Activated CD8-positive, alpha-beta memory T cell treated with anti-CD3 and anti-CD28 coated beads, Interleukin-2, amount 50 U/mL, for 1 hour (primary cell): Measurements from ENCODE around the gene TRAF5.
"Not testable (repeated sequence)": the region's sequence is repeated elsewhere in the genome, so short reads cannot be mapped to it uniquely, and the experiment has no call there.

ENCODE experiments used
- DNase-seq: peaks from one replicate; pipeline ENCODE4 v3.0.0-alpha.2; 2020; ENCODE audit errors: extremely low read depth

TRAF5 gene

DNA sequence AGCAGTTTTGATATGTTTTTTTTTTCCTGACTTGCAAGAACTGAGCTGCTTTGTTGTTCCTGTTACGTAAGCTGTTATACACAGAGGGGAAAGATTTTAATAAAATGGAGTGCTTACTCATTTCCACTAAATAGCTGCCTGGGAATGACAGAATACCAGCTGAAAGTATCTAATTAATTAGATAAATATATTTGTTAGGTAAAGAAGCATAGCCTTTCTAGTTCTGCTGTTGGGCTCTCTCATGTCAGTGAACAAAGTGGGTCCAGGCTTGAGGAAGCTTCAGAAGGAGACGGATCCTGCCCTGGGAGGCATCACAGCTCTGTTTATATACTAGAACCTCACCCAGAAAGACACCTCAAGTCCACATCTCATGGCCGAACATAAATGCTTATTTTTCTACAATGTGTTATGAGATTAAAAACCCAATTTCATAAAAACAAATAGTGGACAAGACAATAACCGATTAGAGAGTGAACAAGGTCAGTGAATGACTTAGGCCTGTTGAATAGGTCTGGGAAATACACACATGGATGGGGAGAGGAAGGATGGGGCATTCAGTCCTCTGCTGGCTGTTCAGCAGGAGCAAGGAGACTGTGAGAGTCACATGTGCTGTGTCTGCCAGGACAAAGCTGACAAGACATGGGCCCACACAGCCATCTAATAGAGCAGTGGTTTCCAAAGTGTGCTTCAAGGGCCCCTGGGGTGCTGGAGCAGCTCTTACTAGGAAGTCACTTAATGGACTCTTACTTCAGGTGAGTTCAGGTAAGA is 20.6 kb downstream of the TRAF5 start:
- no peak for DNase-seq

DNA sequence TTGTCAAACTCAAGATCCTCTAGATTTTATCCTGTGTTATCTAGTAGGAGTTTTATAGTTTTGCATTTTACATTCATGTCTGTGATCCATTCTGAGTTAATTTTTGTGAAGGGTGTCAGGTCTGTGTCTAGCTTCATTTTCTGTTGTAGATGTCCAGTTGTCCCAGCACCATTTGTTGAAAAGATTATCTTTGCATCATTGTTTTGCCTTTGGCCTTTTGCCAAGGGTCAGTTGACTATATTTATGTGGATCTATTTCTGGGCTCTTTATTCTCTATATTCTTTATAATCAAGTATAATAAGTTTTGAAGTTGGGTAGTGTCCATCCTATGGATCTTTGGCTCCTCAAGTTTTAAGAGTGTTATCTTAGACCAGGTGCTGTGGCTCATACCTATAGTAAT is 21.9 kb downstream of the TRAF5 start:
- no peak for DNase-seq

DNA sequence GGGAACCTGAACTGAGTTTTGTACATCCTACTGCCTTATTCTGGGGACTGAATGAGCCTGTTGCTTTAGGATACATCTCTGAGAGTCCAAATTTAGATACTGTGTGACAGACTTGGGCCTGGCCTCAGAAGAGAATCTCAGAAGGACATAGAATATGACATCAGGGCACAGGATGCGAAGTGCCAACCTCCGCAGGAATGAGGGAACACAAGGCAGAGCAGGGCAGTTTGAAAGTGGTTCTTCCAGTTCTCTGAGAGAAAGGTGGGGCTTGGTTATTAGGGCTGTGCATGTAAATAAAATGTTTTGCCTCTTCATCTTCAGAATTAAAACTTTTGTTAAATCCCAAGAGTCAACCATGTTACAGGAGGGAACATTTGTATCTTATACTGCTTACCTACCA is 23.1 kb downstream of the TRAF5 start:
- DNase-seq: no peak

DNA sequence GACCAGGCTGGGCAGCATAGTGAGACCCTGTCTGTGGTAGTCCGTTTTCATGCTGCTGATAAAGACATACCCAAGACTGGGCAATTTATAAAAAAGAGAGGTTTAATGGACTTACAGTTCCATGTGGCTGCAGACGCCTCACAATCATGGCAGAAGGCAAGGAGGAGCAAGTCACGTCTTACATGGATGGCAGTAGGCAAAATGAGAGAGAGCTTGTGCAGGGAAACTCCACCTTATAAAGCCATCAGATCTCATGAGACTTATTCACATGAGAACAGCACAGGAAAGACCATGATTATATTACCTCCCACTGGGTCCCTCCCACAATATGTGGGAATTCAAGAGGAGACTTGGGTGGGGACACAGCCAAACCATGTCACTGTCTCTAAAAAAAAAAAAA is 25.4 kb downstream of the TRAF5 start:
- DNase-seq: not testable (repeated sequence)

DNA sequence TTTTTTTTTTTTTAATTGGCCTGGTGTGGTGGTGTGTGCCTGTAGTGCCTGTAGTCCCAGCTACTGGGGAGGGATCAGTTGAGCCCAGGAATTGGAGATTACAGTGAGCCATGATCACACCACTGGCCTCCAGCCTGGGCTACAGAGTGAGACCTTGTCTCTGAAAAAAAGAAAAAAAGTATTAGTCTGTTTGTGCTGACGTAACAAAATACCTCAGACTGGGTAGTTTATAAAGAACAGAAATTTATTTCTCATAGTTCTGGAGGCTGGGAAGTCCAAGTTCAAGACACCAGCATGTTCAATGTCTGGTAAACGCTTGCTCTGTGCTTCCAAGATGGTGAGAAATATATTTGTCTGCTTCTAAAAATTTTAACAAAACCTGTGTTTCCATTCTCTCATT is 25.8 kb downstream of the TRAF5 start:
- no peak for DNase-seq

DNA sequence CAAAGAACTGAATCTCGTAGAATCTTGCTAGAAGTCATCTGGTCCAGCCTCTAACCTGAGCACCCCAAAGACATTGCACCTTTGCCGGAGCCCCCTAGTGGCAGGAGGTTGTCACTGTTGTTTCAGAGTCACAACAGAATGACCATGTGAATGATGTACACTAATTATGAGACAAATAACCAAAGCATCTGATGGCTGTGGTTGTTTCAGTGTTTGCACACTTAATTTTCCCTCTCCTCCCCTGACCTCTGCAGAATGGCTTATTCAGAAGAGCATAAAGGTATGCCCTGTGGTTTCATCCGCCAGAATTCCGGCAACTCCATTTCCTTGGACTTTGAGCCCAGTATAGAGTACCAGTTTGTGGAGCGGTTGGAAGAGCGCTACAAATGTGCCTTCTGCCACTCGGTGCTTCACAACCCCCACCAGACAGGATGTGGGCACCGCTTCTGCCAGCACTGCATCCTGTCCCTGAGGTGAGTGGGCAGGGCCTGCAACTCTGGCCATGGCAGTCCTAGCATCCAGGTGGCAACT is 26.4 kb downstream of the TRAF5 start:
- no peak for DNase-seq

DNA sequence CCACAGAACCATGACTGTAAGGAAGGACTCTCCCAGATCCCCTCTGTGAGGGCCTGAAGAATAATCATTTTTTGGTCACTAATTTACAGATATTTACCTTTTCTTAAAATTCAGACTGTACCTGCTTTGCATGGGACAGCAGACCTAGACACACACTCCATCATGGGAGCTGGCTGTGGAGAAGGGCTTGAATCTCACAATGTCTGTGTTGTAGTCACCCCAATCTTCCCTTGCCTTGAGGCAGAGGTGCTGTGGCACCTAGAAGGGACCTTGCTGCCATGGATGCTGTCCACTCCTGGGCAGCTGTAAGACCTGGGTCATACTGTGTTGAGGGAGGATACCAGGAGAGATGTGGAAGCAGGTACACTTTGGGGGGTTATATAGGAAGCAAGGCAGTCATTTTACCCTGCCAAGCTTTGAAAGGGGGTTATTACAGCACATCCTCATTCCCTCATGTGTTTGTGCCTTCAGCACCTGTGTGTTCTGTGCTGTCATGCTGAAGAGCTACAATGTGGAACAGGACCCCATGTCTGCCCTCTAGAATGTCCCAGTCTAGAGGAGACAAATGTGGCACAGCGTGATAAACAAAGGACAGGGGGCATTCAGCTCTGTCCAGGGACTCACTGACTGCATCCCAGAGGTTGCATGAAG is 27.1 kb downstream of the TRAF5 start:
- no peak for DNase-seq

DNA sequence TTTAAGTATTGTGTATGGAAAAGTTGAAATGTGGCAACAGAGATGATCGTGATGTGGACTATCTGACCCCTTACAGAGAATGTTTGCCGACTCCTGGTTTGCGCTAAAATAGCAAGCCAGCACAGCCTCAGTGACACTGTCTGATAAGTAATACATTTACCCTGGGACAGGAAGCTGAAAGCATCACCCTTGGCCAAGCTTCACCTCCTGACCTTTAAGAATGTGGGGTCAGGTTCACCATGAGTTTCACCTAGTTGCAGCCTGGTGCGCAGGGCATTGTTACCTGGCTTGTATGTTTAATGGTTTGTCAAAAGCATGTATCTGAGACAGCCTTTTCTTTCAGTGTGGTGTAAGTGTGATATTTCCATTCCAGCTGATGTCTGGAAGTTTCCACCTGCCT is 29.2 kb downstream of the TRAF5 start:
- DNase-seq: no peak

DNA sequence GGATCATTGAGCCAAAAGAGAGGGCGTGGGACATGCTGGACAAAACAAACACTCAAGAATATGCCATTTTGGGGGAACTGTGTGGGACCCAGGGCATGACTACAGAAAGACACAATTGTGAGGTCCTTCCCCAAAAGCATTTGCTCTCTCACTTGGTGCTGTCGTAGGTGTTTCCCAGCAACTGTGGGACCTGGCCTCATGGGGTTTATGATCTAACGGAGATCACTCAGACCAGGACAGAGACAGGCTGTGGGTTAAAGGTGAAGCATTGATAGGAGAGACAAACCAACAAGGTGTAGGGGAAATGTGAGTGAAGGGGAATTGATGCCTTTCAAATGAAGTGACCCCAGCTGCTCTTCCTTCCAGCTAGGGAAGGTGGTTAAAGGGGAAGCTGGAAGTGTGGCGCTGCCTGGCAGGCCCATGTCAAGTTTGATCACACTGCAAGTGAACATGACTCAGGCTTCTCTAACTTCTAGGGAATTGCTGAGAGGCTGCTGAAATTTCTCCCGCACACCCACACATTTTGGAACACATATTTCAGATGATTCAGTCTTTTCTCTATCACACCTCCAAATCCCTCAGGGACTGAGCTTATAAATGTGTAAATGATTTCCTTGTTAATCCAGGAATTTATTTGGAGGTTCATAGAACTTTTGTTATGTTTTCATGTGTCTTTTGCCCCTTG is 30.2 kb downstream of the TRAF5 start:
- DNase-seq: no peak

DNA sequence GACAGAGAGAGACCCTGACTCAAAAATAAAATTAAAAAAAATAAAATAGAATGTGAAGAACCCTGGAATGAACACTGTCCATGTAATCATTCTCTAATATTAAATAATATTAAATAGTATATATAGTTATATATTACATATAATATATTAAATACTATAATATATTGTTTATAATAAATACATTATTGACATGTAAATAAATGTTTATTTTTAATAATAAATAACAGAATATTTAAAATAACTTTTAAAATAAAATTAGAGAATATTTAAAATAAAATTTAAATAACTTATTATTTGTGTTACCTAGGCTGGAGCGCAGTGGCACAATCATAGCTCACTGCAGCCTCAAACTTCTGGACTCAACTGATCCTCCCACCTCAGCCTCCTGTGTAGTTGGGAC is 32.1 kb downstream of the TRAF5 start:
- no peak for DNase-seq

DNA sequence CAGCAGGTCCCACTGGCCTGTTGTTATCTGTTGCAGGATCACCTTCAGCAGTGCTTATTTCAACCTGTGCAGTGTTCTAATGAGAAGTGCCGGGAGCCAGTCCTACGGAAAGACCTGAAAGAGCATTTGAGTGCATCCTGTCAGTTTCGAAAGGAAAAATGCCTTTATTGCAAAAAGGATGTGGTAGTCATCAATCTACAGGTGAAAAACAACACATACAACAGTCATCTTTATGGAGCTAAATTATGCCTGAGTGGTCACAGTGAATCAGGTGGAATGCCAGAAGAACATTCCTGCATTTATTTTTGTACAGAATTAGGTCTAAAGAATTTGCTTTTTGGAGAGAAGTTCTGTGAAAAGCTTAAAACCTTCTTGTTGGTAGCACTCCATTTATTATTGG is 33.2 kb downstream of the TRAF5 start:
- DNase-seq: no peak

DNA sequence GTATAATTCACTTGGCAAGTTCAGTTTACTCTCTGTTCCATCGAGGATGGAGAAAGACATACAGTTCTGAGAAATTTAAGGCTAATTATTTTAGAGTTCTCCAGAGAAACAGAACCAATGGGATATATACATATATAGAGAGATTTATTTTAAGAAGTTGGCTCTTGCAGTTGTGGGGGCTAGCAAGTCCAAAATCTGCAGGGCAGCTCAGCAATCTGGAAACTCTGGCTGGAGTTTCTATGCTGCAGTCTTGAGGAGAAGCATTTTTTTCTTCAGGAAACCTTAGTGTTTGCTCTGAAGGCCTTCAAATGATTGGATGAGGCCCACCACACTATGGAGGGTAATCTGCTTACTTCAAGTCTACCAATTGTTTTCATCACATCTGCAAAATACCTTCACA is 34.6 kb downstream of the TRAF5 start:
- no peak for DNase-seq

DNA sequence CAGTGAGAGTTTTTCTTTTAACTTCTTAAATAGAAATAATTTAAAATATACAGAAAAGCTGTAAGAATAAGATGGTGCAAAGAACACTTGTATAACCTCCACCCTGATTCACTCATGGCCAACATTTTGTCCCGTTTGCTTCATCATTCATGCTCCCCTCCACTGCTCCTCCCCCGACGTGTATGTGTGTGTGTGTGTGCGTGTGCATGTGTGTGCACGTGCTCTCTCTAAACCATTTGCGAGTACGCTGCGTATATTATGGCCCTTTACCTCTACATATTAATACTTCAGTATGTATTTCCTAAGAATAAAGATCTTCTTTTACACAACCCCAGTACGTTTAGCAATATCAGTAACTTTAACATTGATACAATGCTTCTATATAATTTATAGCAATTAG is 43.0 kb downstream of the TRAF5 start:
- DNase-seq: no peak

DNA sequence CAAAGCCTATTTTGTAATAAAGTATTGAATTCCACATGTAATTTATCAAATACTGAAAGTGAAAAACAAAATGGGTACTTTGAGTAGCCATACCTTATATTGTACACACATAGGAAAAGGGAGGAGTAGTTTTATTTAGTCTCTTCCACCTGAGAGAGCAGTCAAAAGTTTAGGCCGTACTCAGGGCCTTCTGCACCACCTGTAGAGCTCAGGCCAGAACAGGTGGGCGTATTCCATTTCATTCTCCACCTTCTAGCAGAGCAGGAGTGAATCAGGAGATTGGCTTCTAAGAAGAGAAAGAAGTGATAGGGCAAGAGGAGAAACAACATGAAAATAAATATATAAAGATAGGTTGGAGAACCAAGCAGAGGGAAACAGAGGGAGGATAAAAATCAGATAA is 44.0 kb downstream of the TRAF5 start:
- DNase-seq: no peak

DNA sequence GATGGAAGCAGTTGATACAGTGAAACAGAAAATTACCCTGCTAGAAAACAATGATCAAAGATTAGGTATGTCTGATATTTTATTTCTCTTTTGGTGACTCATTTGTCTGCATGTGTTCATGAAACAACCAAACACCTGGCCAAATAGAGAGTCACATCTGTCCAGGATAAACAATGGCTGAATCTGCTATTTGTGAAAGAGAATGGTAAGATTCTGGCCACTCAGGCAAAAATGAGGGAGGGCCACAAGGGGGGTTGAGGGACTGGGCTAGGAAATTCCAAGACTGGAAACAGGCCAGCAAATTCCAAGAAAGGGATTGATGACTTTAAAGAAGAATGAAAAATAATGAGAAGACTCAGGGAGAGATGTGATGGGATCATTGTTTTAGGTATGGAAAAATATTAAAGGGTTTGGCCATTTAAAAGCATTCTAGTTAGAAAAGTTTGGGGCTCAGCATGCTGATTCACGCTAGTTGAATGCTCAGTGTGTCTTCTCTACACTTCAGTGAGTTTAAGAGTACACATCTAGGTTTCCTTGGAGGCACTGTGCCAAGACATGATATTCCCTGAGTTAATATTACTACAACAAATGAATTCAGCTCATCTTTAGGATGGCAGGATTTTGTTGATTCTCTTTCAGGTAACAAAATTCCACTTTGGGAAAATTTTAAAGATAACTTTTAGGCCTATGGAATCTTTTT is 44.9 kb downstream of the TRAF5 start:
- DNase-seq: no peak

DNA sequence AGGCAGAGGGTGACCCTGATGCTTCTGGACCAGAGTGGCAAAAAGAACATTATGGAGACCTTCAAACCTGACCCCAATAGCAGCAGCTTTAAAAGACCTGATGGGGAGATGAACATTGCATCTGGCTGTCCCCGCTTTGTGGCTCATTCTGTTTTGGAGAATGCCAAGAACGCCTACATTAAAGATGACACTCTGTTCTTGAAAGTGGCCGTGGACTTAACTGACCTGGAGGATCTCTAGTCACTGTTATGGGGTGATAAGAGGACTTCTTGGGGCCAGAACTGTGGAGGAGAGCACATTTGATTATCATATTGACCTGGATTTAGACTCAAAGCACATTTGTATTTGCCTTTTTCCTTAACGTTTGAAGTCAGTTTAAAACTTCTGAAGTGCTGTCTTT is 45.8 kb downstream of the TRAF5 start:
- DNase-seq: no peak

DNA sequence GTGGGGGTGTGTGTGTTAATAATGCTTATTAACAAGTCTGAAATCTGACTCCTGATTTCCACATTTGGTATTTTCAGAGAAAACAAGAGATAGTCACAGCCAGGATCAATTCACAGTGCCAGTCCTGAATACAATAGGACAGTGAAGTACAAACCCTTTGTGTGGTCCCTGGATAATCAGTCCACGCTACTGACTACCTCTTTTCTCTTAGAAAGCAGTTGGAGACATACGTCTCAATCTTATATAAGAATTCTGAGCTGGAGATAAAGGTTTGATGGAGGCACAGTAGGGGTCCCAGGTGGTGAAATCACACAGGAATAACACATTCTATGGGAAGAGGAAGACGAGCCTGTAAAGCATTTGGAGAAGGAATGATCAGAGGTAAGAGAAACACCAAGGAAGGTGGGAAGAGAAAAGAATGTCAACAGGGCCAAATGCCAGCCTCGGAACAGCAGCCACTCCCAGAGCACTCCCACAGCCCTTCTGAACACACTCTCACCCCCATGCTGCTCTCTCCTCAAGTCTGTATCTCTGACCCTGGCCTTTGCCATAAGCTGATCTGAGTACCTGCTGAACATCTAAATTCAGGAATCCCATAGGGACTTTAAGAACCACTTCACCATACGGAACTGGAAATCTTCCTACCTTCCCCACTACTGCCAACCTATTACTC is 48.6 kb downstream of the TRAF5 start:
- no peak for DNase-seq

DNA sequence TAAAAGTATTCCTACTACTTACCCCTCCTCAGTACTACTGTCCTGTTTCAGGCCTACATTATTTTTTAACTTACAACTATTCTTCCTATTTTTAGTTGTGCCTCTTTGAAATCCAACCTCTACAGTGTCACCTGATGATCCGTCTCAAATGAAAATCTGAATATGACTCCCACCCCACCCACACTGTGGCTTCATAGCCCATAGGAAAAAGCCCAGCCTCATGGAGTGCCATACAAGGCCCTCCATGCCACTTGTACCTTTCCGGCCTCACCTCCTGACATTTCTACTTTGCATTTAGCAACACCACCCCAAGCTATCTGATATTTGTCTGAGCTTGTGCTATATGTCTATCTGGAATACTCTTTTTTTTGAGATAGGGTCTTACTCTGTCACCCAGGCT is 49.3 kb downstream of the TRAF5 start:
- no peak for DNase-seq

DNA sequence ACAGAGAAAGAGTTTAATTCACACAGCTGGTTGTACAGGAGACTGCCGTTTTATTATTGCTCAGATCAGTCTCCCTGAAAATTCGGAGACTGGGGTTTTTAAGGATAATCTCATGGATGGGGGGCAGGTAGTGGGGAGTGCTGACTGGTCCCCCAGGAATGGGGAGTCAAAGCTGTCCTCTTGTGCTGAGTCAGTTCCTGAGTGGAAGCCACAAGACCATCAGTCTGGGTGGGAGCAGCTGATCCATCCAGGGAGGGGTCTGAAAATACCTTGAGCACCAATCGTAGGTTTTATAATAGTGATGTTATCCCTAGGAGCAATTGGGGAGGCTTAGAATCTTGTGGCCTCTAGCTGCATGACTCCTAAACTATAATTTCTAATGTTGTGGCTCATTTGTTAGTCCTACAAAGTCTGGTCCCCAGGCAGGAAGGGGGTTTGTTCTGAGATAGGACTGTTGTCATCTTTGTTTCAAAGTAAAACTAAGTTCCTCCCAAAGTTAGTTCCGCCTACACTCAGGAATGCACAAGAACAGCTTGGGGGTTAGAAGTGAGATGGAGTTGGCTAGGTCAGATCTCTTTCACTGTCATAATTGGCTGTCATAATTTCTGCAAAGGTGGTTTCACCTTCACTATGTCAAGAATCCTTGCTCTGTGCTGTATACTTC is 50.3 kb downstream of the TRAF5 start:
- DNase-seq: no peak

DNA sequence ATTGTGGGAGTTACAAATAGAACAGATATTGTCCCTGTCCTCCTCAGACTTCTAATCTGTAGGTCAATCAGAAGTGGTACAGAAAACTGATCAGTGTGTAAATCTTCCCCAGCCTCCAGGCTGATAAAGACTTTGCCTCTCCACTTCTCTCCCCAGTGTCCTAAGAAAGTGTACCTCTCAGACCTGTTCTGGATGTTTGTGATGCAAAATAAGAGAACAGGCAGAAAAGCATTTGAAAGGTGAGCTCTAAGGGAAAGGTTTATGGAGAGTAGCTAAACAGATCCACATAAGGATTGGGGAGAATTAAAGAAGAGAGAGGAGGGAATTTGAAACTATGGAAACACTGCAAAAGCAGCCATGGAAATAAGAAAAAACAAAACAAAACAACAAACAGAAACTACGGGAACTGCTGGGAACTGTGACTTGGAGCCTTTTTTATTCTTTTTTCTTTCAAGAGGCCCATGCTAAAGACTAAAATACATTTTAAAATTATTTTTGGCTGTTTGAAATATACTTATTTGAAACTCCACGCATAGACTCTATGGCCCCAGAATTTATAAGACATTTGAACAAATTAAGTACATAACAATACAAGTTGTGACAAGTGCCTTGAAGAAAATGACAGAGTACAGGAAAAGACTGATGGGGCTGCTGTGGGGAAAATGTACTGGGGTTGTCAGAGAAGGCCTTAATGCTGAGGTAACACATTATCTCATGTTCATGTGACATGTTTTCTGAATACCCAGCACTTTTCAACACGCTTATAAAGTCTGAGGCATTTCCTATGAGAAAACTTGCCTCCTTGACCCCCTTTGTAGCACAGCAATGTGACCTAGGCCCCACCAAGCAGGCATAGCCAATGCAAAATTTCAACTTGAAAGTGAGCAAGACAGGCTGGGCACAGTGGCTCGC is 51.2 kb downstream of the TRAF5 start:
- DNase-seq: no peak
